GM21423 (cell line): ENCODE results near the gene SLC25A39.

Source experiments
- ATAC-seq: cut with Tn5 transposase; IDR thresholded peaks from one replicate; pipeline ENCODE4 v1.9.1; 2021; ENCODE audit warnings: mild to moderate bottlenecking, moderate library complexity; ENCODE audit not compliant: unreplicated experiment

Gene SLC25A39

DNA sequence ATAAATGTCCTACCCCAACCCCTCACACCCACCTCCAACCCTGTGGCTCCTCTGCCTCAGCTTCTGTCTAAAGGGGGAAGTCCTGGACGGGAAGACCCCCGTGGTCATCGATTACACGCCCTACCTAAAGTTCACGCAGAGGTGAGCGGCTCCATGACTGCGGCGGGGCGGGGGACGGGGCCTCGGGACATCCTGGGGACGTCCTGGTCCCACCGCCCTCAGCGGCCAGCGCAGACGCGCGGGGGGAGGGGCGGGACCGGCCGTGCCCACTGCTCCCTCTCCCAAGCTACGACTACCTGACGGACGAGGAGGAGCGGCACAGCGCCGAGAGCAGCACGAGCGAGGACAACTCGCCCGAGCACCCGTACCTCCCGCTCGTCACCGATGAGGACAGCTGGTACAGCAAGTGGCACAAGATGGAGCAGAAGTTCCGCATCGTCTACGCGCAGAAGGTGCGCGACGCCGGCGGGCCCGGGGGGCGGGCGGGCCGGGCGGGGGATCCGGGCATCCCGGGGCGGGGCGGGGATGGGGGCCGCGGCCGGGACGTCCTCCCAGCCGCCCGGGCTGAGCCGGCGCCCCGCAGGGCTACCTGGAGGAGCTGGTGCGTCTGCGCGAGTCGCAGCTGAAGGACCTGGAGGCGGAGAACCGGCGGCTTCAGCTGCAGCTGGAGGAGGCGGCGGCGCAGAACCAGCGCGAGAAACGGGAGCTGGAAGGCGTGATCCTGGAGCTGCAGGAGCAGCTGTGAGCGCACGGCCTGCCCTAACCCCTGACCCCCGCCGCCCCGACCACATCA lies 9.6 kb downstream of the SLC25A39 start:
- ATAC-seq = no peak

- no peak for ATAC-seq
These were observed 10.1 kb downstream of the SLC25A39 start for GRCh38 chr17:44314524-44314868.

DNA sequence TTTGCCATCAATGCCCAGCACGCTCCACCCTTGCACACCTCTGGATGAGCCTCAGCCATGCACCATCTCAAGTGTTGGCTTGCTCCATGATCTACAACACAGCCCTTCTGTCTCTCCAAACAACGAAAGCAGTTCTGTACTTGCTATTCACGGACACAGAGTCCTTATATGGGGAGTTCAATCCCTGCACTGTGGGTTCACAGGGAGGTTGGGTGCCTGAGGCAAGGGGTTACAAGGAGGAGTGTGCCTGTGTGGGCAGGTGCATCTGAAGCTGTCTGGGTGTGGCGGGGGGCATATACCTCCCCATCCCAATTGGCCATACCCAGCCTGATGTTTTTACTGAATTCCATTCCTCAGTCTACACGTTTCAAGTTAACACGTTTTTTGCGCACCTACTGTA lies 10.6 kb downstream of the SLC25A39 start:
- no peak for ATAC-seq

DNA sequence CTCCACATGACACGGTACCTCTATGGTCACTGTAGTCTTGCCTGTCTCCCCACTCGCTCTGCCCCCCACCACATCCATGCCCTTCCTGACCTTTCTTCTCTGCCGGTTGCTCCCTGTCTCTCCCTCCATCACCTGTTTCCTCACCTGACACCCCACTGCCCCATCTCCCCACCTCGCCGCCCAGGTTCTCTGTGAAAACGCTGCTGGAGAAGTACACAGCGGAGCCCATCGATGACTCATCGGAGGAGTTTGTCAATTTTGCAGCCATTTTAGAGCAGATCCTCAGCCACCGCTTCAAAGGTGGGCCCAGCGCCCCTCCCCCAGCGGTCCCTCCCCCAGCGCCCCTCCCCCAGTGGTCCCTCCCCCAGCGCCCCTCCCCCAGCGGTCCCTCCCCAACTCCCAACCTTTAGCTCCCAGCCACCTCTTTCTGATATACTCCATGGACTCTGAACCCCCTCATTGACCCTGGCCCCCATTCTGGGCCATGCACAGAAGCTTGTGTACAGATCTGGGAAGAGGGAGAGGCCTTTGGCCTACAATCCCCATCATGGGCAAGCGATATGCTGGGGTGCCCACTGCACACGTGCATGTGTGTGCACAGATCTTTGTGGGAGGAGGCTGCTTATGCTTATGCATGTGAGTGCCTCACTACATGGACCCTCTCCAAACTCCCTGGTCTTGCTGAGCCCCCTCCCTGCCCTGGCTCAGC lies 12.1 kb downstream of the SLC25A39 start:
- no peak for ATAC-seq

GRCh38 chr17:44311562-44312181 lies 13.0 kb downstream of the SLC25A39 start:
- no peak for ATAC-seq

- no peak for ATAC-seq
These were observed 13.8 kb downstream of the SLC25A39 start for GRCh38 chr17:44310609-44311376.

GRCh38 chr17:44310188-44310587 lies 14.4 kb downstream of the SLC25A39 start:
- no peak for ATAC-seq

DNA sequence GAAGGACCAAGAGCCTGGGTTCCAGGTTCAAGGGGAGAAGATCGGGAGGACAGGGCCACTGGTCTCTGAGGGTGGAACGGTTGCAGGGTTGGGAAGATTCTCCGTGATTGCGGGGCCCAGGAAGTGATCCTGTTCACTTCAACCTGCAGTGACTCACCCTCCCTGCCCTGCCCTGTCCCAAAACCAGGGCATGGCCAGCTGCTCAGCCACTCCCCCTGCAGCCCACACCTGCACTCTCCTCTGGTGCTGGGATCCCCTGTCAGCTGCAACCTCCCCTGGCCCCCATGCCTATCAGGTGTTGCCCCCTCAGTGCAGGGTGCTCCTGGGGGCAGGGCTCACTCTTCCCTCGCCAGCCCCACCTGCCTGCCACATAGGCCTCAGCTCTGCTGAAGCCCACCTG lies 15.2 kb downstream of the SLC25A39 start:
- no peak for ATAC-seq

GRCh38 chr17:44308865-44309264 lies 15.8 kb downstream of the SLC25A39 start:
- no peak for ATAC-seq

DNA sequence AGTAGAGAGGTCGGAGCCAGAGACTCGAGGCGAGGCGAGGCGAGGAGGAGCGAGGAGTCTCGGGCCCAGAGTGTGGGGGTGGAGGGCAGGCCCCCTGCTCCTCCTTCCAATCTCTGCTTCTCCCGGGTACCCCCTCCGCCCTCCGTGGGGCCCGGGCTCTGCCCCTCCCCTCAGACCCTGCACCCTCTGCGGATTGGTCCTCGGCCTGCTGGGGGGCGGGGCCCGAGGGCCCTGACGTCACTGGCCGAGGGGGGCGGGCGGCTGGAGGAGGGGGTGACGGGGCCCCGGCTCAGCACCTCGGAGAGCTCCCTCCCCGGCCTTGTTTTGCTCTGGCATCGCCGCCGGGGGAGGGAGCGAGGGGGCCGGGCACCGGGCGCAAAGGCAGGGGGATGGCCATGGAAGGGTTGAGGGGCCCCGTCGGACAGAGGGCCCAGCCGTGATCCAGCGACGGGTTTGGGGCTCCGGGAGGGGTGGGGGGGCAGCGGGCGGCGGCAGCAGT lies 16.3 kb downstream of the SLC25A39 start, which contains the start of gene RUNDC3A:
Gene RUNDC3A (plus strand): TSS at position 282 of the 499 bp plus-strand sequence. CDS start 232 bp downstream, outside the sequence.
- ATAC-seq = no peak

- ATAC-seq = no peak
These were observed 17.0 kb downstream of the SLC25A39 start for GRCh38 chr17:44307387-44308186.

- ATAC-seq = no peak
These were observed 20.0 kb downstream of the SLC25A39 start for GRCh38 chr17:44304651-44305050.

- ATAC-seq = no peak
These were observed 26.6 kb downstream of the SLC25A39 start for GRCh38 chr17:44297975-44298374.

DNA sequence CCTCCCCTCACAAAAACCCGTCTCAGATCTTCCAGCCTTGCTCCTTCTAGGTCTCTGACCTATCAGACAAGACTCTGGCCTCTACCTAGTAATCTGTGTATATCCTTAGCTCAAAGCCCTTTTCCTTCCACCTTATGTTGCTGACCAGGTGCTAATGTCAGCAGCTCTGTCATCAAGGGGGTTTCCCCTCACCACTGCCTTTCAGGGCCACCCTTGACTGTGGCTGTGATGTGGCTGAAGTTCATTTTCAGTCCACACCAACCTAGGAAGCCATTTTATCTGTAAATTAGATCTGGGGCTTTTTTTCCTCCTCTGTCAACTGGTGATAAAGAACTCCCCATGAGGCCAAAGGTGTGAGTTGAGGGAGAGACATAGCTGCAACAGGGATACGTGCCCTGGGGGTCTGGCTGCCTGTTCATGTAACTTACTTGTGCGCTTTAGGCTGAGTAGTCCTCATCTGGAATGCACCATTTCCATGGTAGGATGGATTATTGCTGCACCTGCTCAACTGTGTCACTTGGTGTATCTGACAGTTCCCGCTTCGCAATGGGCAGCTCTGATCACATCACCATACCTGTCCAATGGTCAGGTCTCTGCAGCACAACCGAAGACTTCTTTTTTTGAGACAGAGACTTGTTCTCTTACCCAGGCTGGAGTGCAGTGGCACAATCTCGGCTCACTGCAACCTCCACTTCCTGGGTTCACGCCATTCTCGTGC lies 31.0 kb downstream of the SLC25A39 start:
- ATAC-seq = no peak

DNA sequence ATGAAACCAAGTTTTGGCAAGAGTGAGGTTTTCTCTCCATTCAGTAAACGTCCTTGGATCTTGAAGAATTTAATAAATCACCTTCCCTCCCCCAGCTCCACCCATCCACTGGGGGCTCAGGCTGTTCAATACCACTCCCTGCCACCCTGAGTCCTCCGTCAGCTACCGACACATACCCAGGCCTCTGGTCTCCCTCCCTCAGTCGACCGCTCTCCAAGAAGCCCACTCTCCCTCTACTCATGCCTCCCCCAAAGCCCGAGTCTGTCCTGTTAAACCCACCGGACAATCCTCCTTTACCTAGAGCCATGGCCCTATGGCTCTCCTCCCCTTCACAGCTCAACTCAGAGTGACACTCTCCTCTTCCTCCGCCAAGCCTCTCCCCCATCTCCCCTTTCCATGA lies 37.0 kb downstream of the SLC25A39 start:
- no peak for ATAC-seq

DNA sequence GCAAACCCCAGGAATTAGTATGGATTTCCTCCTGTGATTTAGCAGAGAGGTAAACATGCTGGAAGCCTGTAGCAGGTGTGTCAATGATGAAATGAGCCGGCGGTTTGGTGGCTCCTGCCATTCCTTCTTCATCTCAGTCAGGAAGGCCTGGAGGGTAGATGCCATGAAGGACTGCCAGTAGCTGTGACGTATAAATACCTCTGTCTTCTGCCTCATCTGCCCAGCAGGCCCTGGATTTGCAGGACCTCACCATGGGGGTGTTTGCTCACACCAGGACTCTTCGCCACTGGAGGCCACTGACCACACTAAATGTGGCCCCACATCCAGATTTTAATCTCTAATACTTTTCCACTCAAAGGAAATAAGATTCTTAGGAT lies 40.6 kb downstream of the SLC25A39 start:
- ATAC-seq = no peak

DNA sequence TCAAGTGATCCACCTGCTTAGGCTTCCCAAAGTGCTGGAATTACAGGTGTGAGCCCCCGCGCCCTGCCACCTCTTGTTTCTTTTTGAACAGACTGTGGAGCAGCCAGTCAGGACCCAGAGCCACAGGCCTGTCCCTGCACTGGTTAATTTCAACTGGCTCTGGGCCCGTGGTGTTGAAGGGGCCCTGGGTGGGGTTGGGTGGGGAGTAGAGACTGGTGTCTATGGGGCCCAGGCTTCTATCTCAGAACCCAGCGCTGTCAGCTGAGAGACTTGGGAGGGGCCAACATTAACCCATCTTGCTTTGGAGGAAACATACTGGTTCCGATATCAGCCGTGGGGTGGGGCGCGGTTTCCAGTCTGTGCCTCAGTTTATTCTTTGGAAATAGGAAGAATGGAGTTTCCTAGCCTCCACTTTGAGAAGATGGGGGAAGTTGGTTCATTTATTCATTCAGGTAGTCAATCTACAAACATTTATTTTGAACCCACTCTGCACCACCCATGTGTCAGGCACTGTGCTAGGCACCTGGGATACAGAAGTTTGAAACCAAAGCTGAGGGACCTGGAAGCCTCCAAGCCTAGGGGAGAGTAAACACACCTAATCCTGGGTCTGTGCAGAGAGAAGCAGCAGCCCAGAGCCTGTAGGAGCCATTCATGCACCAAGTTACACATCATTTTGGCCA lies 41.1 kb downstream of the SLC25A39 start:
- no peak for ATAC-seq

GRCh38 chr17:44282264-44282663 lies 42.4 kb downstream of the SLC25A39 start:
- ATAC-seq = no peak

DNA sequence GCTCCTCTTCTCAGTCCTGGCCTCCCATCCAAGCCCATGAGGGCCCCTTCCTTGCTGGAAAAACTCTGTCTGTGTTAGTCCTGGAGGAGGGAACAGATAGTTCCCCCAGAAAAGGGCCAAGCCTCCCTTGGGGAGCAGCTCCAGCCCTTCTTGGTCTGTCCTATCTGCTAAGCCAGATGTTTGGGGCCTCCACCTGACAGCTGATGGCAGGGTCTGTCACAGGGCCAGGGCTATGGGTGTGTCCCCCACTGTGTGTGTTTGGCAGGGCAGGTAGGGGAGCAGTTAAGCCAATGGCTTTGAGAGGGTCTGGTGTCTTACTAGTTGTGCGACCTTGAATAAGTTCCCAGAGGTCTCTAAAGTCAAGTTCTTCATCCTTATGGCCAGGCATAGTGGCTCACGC lies 43.1 kb downstream of the SLC25A39 start:
- no peak for ATAC-seq
